ENCODE data around the gene POU2F2. TPM values are rescaled to one million over a fixed set of nuclear protein-coding genes. Genes with fewer than 3 reads are reported as not detected.

POU2F2 gene
- total RNA-seq, 1 experiment from 2014 or later, result 6.0 TPM

- TF ChIP-seq ETV6 (CRISPR knock-in tag; IDR thresholded peaks at IDR 0.05), result peak; percentile 67; the same call in 1 of the 2 replicates
- 0 out of 2 replicates have a peak, but pooled peaks have one; percentile 66 for TF ChIP-seq TP53 (CRISPR knock-in tag; IDR thresholded peaks at IDR 0.05)
- no peak for TF ChIP-seq ESRRA (CRISPR knock-in tag; IDR thresholded peaks at IDR 0.05; ENCODE audit: borderline replicate concordance)
- TF ChIP-seq CREB1 (CRISPR knock-in tag; IDR thresholded peaks at IDR 0.05), result peak; percentile 52; the same call in 1 of the 2 replicates
- no peak for TF ChIP-seq PREB (CRISPR knock-in tag; IDR thresholded peaks at IDR 0.05; ENCODE audit: borderline replicate concordance)
- TF ChIP-seq MAX (CRISPR knock-in tag; IDR thresholded peaks at IDR 0.05), result peak; percentile 39; the same call in 1 of the 2 replicates
- TF ChIP-seq MYBL2 (CRISPR knock-in tag; IDR thresholded peaks at IDR 0.05), result no peak
- peak; percentile 94 for TF ChIP-seq GTF2I (CRISPR knock-in tag; conservative IDR thresholded peaks at IDR 0.05)
These were observed 744 bp upstream of the POU2F2 start (continued) for GRCh38 chr19:42132851-42133528.

- peaks cover 14% of the 10 kb centered on the region for H3K4me1 Mint-ChIP-seq
- CTCF ChIA-PET, result interaction anchor here (0.7 to 4.3 kb wide), 15 partner anchors 8 to 148 kb away, joined by 3 to 52 read pairs (median 6); no protein-coding TSS in a partner anchor
- H3K4me3 Mint-ChIP-seq, result peak overlapping the region; percentile 76
- H3K27ac Mint-ChIP-seq, result no peak overlapping the region
- TF ChIP-seq AFF4 (CRISPR knock-in tag; IDR thresholded peaks at IDR 0.05; ENCODE audit: borderline replicate concordance), result no peak
- no peak for TF ChIP-seq MYBL2 (CRISPR knock-in tag; IDR thresholded peaks at IDR 0.05)
- no peak for TF ChIP-seq ZNF425 (CRISPR knock-in tag; conservative IDR thresholded peaks at IDR 0.05)
- TF ChIP-seq FOXP4 (CRISPR knock-in tag; IDR thresholded peaks at IDR 0.05), result no peak
- no peak for TF ChIP-seq ZNF671 (CRISPR knock-in tag; IDR thresholded peaks at IDR 0.05)
- TF ChIP-seq ETV6 (CRISPR knock-in tag; IDR thresholded peaks at IDR 0.05), result no peak
- TF ChIP-seq KAT7 (CRISPR knock-in tag; IDR thresholded peaks at IDR 0.05; ENCODE audit: borderline replicate concordance), result no peak
- TF ChIP-seq E2F4 (CRISPR knock-in tag; IDR thresholded peaks at IDR 0.05; ENCODE audit: borderline replicate concordance, low read depth), result no peak
- TF ChIP-seq STAT6 (CRISPR knock-in tag; conservative IDR thresholded peaks at IDR 0.05; ENCODE audit: low read depth), result no peak
- TF ChIP-seq RORB (CRISPR knock-in tag; IDR thresholded peaks at IDR 0.05), result no peak
- no peak for TF ChIP-seq CREB1 (CRISPR knock-in tag; IDR thresholded peaks at IDR 0.05)
- POLR2A ChIA-PET, result interaction anchor here (1.2 kb wide), 1 partner anchor 17 kb away, joined by 3 read pairs; no protein-coding TSS in a partner anchor
- ATAC-seq, result no peak
- no peaks in the 10 kb centered on the region for H3K36me3 Mint-ChIP-seq
- no peaks in the 10 kb centered on the region for H3K9me3 Mint-ChIP-seq
- peaks cover 24% of the 10 kb centered on the region for H3K27me3 Mint-ChIP-seq (ENCODE audit: low read depth)
- no peak for DNase-seq (ENCODE audit: low spot score)
These were observed 857 bp downstream of the POU2F2 start for GRCh38 chr19:42131149-42132029.

Measured in WTC11 (cell line).